Midbrain (tissue), 1 donor: ENCODE data around the gene SLC38A8.

Source experiments
- DNase-seq: peaks from one replicate; lab custom pipeline; 2025; lab: John Stamatoyannopoulos, UW

SLC38A8 gene

DNA sequence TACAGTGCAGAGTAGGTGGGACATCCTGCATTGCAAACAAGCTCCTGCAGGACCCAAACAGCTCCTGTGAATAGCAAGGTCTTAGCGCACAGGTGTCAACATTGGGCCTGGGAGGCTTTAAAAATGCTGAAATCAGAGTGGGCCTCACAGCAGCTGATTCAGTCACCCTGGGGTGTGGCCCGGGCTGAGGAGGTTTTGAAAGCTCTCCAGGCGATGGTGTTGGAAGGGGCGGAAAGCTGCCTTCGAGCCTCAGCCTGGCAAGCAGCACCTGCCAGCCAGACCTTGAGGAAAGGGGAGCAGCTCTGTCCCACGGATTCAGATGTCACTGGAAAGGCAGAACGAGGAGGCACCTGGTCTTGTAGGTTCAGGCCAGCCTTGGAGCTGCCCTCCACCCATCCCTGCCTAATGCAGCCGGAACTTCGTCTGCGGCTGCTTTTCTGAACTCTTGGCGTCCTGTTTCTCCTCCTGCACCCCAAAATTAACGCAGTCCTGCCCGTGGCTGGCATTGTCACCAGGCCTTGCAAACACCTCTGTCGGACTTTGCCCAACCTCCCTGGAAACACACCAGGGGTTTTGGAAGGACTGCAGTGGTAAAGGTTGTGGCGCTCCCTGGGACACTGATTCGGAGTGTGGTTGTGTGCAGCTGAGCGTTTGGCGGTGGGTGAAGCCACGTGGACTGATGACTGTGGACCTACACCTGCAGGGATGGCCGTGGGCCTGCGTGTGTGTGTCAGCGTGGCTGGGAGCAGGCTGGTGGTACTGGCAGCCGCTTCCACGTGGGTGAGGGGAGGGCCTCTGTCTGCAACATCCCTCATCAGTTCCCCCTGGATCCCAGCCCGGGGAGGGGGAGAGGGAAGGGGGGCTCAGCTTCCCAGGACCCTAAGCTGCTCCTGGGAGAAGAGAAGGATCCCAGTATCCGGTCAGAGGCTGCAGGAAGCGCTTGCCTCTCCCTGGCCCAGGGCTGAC lies 71.1 kb downstream of the SLC38A8 start:
- DNase-seq = no peak

DNA sequence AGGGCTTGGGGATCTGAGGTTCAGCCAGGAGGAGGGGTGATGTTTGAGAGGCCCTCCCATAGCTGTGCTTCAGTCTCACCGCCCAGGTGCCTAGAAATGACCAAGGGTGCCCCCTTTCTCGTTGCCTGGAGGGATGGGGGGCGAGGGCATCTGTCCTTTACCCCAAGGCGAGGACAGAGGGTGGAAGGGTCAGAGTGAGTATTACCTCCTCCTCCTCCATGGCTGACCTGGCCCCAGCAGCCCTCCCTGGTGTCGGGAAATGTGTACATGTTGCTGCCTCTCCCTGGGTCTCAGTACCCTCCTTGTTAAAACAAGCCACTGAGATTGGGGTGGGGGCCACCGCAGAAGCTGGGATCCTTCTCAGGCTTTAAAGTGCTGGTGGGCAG lies 72.2 kb downstream of the SLC38A8 start:
- no peak for DNase-seq

DNA sequence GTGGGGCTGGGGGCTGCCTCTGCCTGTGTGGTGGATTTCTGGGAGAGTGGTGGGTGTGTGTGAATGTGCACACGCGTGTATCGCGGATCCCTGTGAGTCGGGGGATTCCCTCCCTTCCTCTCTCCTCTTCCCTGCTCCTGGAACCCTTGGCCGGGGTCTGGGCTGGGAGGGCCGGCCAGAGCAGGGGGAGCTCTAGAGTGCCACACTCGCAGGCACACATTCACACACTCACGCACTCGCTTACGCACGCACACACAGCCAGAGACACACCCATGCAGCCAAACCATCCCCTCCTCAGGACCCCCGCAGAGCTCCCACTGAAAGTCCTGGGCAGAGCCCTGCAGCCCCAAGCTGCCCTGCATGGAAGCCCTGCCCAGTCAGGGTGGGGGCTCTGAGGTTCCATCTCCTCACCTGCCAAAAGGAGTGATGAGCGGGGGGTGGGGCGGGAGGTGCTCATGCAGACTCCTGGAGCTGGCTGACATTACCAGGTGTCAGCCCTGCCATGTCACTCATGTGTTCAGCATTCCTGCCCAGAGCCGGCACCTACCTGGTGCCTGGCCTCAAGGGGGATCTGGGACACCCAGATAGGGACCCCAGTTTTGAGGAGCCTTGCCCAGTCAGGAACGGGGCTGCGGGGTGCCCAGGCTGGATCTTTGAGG lies 72.7 kb downstream of the SLC38A8 start:
- no peak for DNase-seq

DNA sequence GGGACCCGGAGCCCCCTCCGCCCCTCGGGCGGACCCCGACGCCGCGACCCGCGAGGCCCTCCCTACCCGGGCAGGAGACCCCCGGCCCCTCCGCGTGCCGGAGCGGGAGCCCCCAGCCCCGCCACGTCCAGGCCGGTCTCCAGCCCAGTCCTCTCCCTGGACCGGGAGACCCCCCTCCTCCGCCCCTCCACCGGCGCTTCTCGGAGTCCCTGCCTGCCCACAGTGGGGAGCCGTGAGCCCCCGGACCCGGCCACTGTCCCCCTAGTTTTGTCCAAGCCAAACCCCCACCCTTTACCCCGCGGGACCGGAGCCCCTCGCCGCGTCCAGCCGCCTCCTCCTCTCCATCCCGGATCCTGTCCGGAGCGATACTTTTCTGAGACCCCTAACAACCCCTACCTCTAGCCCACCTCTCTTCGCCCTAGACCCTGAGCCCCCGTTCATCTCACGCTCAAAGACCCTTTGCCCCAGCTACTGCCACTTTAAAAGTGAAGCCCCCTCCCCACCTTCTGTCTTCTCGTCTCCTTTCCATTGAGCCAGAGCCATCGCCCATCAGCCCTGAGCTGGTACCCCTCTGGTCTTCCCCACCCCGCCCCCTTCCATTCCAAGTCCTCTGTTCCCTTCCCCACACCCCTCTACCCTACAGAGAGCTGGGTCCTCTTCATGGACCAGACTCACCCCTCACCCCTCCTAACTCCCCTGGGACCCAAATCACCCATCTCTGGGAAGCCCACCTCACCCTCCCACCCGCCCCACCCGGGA lies 73.5 kb downstream of the SLC38A8 start:
- no peak for DNase-seq

GRCh38 chr16:83968306-83968851 lies 74.2 kb downstream of the SLC38A8 start:
- DNase-seq = no peak

DNA sequence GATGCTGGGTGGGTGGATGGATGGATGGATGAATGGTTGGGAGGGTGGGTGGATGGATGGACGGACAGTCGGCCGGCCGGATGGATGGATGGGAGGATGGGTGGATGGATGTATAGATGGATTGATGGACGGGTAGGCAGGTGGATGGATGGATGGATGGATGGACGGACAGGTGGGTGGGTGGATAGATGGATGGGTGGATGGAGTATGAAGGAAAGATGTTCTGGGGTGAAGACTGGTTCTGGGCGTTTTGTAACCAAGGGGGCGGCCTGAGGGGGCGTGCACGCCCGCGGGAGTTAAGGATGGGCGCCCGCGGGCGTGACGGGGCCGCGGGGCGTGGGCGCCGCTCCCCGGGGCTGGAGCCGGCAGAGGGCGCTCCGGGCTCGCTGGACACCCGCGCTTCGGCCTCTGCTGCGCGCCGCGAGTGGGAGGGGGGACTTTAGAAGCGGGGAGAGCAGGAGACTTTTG lies 74.7 kb downstream of the SLC38A8 start, which contains the start of gene NECAB2:
Gene NECAB2 (plus strand): TSS at position 407 of the 468 bp plus-strand sequence. CDS start 405 bp downstream, outside the sequence.
- DNase-seq = peak; percentile 24

- no peak for DNase-seq
Measured at GRCh38 chr16:83967091-83967490, 75.5 kb downstream of the SLC38A8 start.

DNA sequence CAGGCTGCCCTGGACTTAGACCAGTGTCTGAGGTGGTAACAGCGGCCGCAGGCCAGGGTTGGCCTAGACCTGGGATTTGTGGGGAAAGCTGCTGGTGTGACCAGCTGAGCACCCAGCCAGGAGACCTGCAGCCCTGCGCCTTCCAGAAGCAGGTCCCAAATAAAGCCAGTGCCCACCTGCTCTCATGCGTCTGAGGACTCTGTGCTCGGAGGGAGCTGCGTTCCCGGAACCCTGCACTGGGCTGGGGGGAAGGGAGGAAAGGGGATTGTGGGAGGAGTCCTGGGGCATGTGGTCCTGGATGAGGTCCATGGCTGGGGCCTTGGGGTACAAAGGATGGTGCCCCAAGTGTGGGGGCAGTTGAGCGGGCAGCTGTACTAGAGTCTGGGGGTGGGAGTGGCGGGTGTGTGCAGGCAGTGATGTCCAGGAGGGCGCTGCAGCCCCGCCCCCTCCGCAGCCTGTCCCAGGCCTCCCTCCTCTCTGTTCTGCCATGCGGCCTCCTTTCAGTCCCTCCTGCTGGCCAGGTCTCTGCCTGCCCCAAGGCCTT lies 76.4 kb downstream of the SLC38A8 start:
- DNase-seq = no peak

DNA sequence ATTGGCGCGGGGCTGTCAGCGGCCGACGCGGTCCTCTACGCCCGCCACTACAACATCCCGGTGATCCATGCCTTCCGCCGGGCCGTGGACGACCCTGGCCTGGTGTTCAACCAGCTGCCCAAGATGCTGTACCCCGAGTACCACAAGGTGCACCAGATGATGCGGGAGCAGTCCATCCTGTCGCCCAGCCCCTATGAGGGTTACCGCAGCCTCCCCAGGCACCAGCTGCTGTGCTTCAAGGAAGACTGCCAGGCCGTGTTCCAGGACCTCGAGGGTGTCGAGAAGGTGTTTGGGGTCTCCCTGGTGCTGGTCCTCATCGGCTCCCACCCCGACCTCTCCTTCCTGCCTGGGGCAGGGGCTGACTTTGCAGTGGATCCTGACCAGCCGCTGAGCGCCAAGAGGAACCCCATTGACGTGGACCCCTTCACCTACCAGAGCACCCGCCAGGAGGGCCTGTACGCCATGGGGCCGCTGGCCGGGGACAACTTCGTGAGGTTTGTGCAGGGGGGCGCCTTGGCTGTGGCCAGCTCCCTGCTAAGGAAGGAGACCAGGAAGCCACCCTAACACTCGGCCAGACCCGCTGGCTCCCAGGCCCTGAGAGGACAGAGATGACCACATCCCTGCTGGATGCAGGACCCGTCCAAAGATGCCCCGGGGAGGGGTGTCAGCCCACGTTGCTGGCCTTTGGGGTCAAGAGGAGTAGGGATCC lies 77.0 kb downstream of the SLC38A8 start:
- no peak for DNase-seq

GRCh38 chr16:83964684-83965443 lies 77.7 kb downstream of the SLC38A8 start:
- no peak for DNase-seq

DNA sequence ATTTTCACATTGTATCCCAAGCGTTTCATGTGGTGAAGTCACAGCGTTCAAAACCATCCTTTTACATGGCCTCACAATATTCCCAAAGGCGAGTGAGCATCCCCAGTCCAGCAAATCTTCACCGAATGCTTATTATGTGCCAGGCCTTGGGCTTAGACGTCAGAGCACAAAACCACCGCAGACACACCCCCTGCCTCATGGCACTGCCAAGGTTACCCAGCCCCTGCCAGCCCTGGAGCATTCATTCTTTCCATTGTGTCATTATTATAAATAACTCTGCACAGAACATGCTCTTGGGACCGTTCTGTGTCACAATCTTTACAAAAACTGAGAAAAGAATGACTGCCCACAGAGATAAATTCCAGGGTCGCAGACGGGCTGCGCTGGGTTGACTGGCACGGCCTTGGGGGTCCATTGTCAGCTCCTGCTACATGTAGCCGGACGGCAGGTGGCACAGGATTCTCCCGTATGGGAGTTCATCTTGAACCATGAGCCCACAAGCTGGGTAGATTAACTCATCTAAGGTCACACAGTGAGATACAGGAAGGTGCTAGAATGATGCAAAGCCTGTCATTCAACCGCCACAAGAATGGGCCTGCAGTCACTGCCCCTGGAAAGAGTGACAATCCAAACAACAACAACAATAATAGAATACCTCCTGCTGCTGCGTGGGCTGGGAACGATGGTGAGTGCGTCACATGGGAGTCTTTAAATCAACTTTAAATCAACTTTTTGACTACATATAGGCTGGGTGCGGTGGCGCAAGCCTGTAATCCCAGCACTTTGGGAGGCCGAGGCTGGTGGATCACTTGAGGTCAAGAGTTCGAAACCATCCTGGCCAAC lies 79.1 kb downstream of the SLC38A8 start:
- no peak for DNase-seq

GRCh38 chr16:83961591-83961990 lies 81.0 kb downstream of the SLC38A8 start:
- DNase-seq = no peak

- no peak for DNase-seq
Measured at GRCh38 chr16:83960521-83961249, 81.9 kb downstream of the SLC38A8 start.
